ENCODE data around the gene DPP9.
"Not testable (repeated sequence)": the region's sequence is repeated elsewhere in the genome, so short reads cannot be mapped to it uniquely, and the experiment has no call there.

DPP9 gene

GRCh38 chr19:4684312-4685095 lies 39.1 kb downstream of the DPP9 start:
- DNase-seq: no peak

DNA sequence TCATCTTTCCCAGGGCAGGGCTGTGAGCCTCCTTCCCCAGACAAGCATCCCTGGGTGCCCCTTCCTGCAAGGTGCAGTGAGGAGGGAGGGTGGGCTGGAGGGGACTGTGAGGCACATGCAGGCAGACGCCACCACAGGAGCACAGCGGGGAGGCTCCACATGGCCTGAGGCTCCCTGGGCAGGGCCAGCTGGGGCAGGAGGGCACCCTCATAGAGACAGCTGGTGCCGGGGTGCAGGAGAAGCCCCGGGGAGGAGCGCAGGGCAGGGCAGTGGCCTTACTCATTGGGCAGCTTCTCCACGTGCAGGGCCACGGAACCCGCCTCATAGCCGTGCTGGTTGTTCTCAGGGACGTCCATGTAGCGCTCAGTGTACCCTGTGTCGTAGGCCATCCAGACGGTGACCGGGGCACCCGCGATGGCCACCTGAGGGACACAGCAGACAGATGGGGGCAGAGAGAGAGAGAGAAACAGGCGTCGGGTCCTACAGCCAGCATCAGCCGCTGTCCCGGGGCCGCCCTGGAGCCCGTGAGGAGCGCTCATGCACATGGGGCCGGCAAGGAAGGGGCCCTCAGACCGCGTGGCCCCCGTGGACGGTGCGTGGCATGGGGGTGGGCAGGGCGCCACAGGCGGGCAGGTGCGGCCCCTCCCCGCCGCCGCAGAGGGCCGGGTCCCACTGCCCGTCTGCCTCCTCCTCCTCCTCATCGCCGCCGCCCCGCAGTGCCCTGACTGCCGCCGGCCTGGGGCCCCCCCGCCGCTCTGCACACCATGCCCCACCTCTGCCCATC lies 41.0 kb downstream of the DPP9 start:
- no peak for DNase-seq

DNA sequence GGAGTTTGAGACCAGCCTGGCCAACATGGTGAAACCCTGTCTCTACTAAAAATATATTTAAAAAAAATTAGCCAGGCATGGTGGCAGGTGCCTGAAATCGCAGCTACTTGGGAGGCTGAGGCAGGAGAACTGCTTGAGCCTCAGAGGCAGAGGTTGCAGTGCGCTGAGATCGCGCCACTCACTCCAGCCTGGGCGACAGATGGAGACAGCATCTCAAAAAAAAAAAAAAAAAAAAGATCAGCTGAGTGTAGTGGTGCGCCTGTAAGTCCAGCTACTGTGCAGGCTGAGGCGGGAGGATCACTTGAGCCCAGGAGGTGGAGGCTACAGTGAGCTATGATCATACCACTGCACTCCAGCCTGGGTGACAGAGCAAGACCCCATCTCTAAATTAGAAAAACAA lies 43.6 kb downstream of the DPP9 start:
- not testable (repeated sequence) for DNase-seq

GRCh38 chr19:4678881-4679790 lies 44.5 kb downstream of the DPP9 start:
- DNase-seq: no peak

DNA sequence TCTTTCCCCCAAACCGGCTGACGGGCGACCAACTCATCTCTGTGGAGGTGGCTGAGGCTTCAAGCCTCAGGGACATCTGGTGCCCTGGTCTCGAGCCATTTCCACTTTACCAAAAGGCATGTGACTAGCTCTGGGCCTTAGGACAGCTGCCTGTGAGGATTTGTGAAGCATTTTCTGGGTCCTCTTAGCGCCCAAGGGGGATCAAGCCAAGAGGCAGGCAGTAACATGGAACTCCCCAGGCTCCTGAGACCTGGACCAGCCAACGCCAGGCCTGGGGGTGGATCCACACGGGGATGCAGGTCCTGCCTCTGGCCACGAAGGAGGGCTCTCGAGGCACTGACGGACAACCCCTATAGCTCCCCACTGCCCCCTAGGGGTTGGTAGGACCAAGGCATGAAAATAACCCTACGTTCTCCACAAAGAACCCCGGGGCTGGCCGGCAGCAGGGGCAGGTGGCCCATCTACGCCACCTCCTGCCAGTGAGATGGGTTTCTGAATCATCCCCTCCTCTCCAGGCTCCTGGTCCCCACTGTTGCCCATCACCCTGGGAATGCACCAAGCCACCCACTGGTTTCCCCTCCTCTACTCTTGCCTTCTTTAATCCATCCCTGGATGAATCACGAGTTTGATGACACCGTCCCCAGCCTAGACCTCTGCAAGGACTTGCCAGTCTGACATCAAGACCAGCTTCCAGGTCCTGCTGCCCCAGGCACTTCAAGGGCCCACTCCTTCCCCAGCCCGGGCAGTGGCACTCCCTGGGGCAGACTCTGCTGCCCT lies 46.5 kb downstream of the DPP9 start:
- DNase-seq: no peak

- DNase-seq: no peak
Observed at GRCh38 chr19:4675346-4675745, 48.3 kb downstream of the DPP9 start.

DNA sequence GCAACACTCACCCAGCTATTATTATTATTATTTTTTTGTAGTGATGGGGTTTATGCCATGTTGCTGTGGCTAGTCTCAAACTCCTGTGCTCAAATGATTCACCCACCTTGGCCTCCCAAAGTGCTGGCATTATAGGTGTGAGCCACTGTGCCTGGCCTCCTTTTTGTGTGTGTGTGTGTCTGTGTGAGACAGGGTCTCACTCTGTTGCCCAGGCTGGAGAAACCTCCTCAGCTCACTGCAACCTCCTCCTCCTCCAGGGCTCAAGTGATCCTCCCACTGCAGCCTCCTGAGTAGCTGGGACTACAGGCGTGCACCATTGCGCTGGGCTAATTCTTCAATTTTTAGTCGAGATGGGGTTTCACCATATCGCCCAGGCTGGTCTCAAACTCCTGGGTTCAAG lies 49.9 kb downstream of the DPP9 start:
- DNase-seq: no peak

GRCh38 chr19:4673216-4673615 lies 50.4 kb downstream of the DPP9 start:
- DNase-seq: no peak

GRCh38 chr19:4671185-4671851 lies 52.3 kb downstream of the DPP9 start:
- no peak for DNase-seq

GRCh38 chr19:4669723-4670480 lies 53.7 kb downstream of the DPP9 start, which contains the start of gene MYDGF:
TSS of gene MYDGF (minus strand) at chr19:4670342. CDS start at chr19:4670334, 8 bp downstream.
- peak; percentile 92 for DNase-seq

DNA sequence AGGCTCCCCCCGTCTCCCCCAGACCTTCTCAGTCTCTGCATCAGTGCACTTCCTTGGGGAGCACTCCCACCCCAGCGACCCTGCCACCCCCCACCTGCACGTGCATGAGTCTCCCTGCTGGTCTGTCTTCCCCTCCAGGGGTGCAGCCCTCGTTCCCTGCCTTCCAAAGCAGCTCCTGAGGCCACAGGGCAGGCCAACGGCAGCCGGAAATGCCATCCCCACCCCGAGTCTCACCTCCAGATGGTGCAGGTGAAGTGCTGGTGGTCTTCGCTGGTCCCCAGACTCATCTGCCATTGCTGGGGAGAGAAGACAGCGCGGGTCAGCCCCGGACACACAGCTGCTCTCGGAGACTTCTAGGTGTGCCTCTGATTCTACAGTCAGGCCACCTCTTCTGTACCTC lies 59.0 kb downstream of the DPP9 start:
- DNase-seq: no peak

GRCh38 chr19:4662812-4663211 lies 60.8 kb downstream of the DPP9 start:
- no peak for DNase-seq

GRCh38 chr19:4662020-4662695 lies 61.5 kb downstream of the DPP9 start:
- DNase-seq: no peak

DNA sequence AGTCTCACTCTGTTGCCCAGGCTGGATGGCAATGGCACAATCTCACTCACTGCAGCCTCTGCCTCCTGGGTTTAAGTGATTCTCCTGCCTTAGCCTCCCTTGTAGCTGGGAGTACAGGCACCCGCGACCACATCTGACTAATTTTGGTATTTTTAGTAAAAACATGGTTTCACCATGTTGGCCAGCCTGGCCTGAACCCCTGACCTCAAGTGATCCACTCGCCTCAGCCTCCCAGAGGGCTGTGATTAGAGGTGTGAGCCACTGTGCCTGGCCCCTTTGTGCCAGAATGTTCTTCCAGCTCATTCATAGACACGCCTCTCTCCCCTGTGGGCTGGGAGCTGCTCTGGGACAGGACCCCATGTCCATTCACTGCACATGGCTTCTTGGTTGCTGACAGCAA lies 62.6 kb downstream of the DPP9 start:
- no peak for DNase-seq

DNA sequence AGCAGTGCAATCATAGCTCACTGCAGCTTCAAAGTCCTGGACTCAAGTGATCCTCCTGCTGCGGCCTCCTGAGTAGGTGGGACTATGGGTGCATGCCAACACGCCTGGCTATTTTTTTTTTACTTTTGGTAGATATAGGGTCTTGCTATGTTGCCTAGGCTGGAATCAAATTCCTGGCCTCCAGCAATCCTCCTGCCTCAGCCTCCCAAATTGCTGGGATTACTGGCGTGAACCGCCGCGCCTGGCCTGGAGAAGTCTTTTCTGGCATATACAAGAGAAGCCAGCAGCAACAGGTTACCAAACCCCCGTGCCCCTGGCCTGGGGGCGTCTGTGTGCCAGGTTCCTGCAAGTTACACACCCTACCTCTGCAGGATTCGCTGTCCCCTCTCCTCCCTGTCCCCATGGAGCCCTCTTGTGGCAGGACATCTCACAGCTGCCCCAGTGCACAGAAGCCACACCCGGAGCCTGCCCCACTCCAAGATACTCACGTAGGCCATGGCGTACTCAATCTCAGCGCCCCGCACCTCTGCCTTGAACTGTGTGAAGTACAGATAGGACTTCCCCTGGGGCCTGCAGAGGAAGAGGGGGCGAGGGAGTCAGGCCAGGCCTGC lies 63.4 kb downstream of the DPP9 start:
- DNase-seq: no peak

- no peak for DNase-seq
Observed at GRCh38 chr19:4657835-4658234, 65.8 kb downstream of the DPP9 start.

- no peak for DNase-seq
Observed at GRCh38 chr19:4657262-4657661, 66.4 kb downstream of the DPP9 start.

DNA sequence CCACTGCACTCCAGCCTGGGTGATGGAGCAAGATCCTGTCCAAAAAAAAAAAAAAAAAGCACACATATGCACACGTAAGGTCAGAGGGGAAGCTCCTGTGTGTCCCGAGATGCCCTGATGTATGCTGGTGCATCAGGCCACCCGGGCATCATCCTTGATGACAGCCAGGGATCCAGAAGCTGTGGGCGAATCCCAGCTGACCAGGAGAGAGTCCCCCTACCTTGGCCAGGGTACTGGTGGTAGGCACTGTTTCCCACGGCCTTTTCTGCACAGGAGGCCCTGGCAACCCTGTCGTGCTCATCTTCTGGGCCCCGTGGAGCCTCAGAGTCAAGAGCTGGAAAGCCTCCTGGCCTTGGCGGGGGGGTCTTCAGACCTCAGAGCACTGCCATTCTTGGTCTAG lies 67.5 kb downstream of the DPP9 start:
- DNase-seq: no peak

DNA sequence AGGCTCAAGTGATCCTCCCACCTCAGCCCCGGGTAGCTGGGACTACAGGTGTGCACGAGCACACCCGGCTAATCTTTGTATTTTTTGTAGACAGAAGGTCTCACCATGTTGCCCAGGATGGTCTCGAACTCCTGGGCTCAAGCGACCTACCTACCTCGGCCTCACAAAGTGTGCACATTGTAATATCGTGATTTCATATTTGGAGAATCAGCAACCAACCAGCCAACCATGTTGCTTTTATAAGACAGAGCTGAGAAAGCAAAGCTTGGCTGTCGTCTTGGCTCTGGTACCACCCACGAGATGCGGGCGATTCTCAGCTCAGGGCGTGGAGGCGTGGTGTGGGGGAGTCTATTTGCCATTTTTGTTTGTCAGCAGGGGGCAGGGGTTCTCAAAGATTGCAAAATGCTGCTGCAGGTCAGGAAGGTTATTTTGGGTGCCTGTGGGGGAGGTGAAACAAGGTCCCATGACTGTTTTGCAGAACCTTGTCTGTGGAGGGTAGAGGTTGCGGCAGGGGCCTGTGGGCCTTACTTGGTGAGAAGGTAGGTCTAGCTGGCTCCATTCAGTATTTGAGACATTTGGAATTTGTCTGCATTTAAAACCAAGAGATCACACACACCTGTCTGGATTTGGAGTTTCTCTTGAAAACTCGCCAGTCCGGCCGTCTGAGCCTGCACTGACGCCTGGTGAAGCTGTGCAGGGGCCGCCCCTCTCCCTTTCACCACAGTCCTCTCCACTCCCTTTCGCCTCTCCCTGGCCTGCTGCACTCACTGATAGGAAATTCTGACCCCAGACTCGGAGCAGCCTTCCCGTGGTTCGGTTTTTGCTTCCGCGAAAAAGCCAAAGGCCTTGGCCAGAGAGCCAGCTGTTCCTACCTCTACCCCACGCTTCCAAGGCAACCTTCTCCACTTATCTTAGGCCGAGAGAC lies 68.9 kb downstream of the DPP9 start:
- DNase-seq: no peak

All from NCI-H345 (cell line).